K562 (cell line): ENCODE results near the gene RET. TPM values are rescaled to one million over a fixed set of nuclear protein-coding genes. Genes with fewer than 3 reads are reported as not detected.
A peak's percentile ranks its signal among the peaks of the same experiment; 100 is the strongest.

Experiments used
- ATF1 ChIP-seq, 2 experiments: fragments of 450-650 bp in 1 of 2; IDR thresholded peaks; 2 replicates each; pipeline ENCODE4 v1.6.1; 2016; ENCODE audit warnings: missing compliant biosample characterization in 1 of 2, missing genetic modification characterization in 1 of 2
- ATF7 ChIP-seq: fragments of 450-650 bp; IDR thresholded peaks from 2 replicates; pipeline ENCODE4 v1.7.1; 2014; ENCODE audit warnings: mild to moderate bottlenecking, moderate library complexity
- CREB1 ChIP-seq, 2 experiments: sonication (generic) in 1 of 2; formaldehyde crosslinking in 1 of 2; IDR thresholded peaks; 2 replicates each; pipeline versions ENCODE4 v1.6.1 to v1.8.0; 2012 to 2022; ENCODE audit warnings: inconsistent platforms in 1 of 2, mild to moderate bottlenecking in 1 of 2, missing genetic modification reagents in 1 of 2, moderate library complexity in 1 of 2
- CREM ChIP-seq: IDR thresholded peaks from 2 replicates; pipeline ENCODE4 v1.6.1; 2014; ENCODE audit warnings: antibody characterized with exemption, low read depth
- E2F1 ChIP-seq: sonication (generic); formaldehyde crosslinking; IDR thresholded peaks from 2 replicates; pipeline ENCODE4 v1.8.1; 2023; ENCODE audit warnings: mild to moderate bottlenecking, missing genetic modification reagents, moderate library complexity
- KDM2B ChIP-seq: fragments of 250-450 bp; sonication (Bioruptor Pico); IDR thresholded peaks from 2 replicates; pipeline ENCODE4 v1.8.0; 2021; ENCODE audit warnings: mild to moderate bottlenecking, moderate library complexity
- MCM2 ChIP-seq: fragments of 450-650 bp; IDR thresholded peaks from 2 replicates; pipeline ENCODE4 v1.6.1; 2017; ENCODE audit warnings: low read depth, mild to moderate bottlenecking
- MEIS2 ChIP-seq: fragments of 450-650 bp; IDR thresholded peaks from 2 replicates; pipeline ENCODE4 v1.6.1; 2014; ENCODE audit warnings: mild to moderate bottlenecking; ENCODE audit not compliant: partially characterized antibody
- MYC ChIP-seq, 2 experiments: fragments of 250-450 bp in 1 of 2; sonication (Bioruptor Pico) in 1 of 2; IDR thresholded peaks; 2 replicates each; pipeline versions ENCODE4 v1.5.1 to v1.6.1; 2012 to 2021; ENCODE audit warnings: low read depth in 2 of 2, borderline replicate concordance in 1 of 2, improper control_type of control experiment in 1 of 2, low read length in 1 of 2, mild to moderate bottlenecking in 1 of 2, moderate library complexity in 1 of 2
- NCOA6 ChIP-seq: fragments of 450-650 bp; IDR thresholded peaks from 2 replicates; pipeline ENCODE4 v1.6.1; 2017; ENCODE audit warnings: mild to moderate bottlenecking
- NR2F6 ChIP-seq: fragments of 450-650 bp; formaldehyde crosslinking; IDR thresholded peaks from 2 replicates; pipeline ENCODE4 v1.4.0; 2020; ENCODE audit warnings: mild to moderate bottlenecking
- POLR2G ChIP-seq: fragments of 200-400 bp; formaldehyde crosslinking; IDR thresholded peaks from 2 replicates; pipeline ENCODE4 v1.6.1; 2017; ENCODE audit warnings: low read depth, mild to moderate bottlenecking, antibody characterized with exemption, low read length, moderate library complexity
- RBFOX2 ChIP-seq: fragments of 200-400 bp; formaldehyde crosslinking; IDR thresholded peaks from 2 replicates; pipeline ENCODE4 v1.6.1; 2017; ENCODE audit warnings: low read depth, mild to moderate bottlenecking, low read length, moderate library complexity
- RNF2 ChIP-seq: sonication (generic); IDR thresholded peaks from 2 replicates; pipeline ENCODE4 v1.6.1; 2016
- VEZF1 ChIP-seq: fragments of 200-800 bp; sonication (Bioruptor generic); IDR thresholded peaks from 2 replicates; pipeline ENCODE4 v1.6.1; 2017; ENCODE audit warnings: missing genetic modification characterization, missing compliant biosample characterization
- ZBTB33 ChIP-seq: sonication (generic); formaldehyde crosslinking; IDR thresholded peaks from 2 replicates; pipeline ENCODE4 v1.8.1; 2023; ENCODE audit warnings: mild to moderate bottlenecking, missing genetic modification reagents
- ZNF408 ChIP-seq: fragments of 250-450 bp; sonication (Bioruptor Pico); IDR thresholded peaks from 2 replicates; pipeline ENCODE4 v1.4.0; 2020; ENCODE audit warnings: low read depth, mild to moderate bottlenecking, moderate library complexity
- ZNF644 ChIP-seq: fragments of 200-800 bp; sonication (Bioruptor generic); IDR thresholded peaks from 2 replicates; pipeline ENCODE4 v1.6.1; 2016; ENCODE audit warnings: low read depth, missing genetic modification characterization, missing compliant biosample characterization
- ZNF766 ChIP-seq: fragments of 200-800 bp; sonication (Bioruptor generic); conservative IDR thresholded peaks from 2 replicates; pipeline ENCODE4 v1.6.1; 2016; ENCODE audit warnings: missing genetic modification characterization, missing compliant biosample characterization
- polyA plus RNA-seq, 8 experiments: library from polyadenylated mRNA; depleted of rRNA in 4 of 8; stranded (reverse) in 5 of 8; unstranded in 3 of 8; fragments of >200 nt; fragmentation: Nextera tagmentation in 2 of 8; fragmentation: Illumina TruSeq in 1 of 8; extraction: Ambion mirVana in 2 of 8; extraction: Trizol in 1 of 8; gene quantifications; 2 replicates each; pipeline versions ENCODE4 v1.2.1 to v1.2.3, GENCODE V29; 2011 to 2014; ENCODE audit warnings: inconsistent platforms in 1 of 8, missing spikeins in 1 of 8
- total RNA-seq, 7 experiments: library from RNA; depleted of rRNA in 6 of 7; stranded (reverse); fragments of >200 nt in 6 of 7; fragmentation: Illumina TruSeq in 2 of 7; extraction: Trizol in 2 of 7; gene quantifications; 2 replicates each; pipeline versions ENCODE4 v1.2.1 to v1.2.3, GENCODE V29; 2011 to 2021; ENCODE audit warnings: low replicate concordance in 1 of 7
- TF ChIP-seq, protein P1 (sequence below): fragments of 250-450 bp; sonication (Bioruptor Pico); IDR thresholded peaks from 2 replicates; pipeline ENCODE4 v1.4.0; 2020; ENCODE audit warnings: mild to moderate bottlenecking, moderate library complexity

Gene RET
- total and polyA plus RNA-seq, 9 of the 15 experiments (the other 6 are each of a cell fraction or from before 2014, with no cell fraction given): 0.04 to 0.05 TPM; not detected in 7

DNA sequence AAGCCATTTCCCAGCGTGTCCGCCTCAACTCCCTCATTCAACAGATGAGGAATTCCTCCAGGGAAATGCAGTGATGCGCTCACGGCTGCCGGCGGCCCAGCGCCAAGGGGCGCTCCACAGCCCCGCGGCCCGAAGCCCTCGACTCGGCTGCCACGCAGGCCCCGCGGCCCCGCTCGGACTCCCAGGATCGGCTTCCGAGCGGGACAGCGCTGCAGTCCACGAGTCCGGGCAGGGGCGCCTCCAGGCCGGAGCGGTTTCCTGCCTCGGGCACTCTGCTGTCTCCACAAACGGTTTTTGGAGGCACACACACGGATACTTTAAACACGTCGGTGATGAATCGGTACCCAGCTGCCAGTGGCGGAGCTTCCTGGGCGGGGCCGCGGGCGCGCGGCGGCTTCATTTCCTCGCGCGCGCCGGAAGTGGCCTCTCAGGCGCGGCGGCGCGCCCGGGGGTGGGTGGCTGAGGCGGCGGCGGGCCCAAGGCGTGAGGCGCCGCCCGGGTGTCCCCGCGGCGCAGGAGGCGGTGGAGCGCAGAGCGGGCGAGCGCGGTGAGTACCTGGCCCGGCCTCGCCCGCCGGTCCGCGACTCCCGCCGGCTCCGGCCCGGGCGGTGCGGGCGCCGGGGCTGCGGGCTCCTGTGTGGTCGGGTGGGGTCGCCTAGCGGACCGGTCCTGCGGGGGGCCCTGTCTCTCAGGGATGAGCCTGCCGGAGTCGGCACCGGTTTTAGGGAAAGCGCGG is 61.3 kb downstream of the RET start, which contains the start of gene CSGALNACT2 (continued):
- TF ChIP-seq CREM (peak; percentile 75), MYC (IDR thresholded peaks at IDR 0.05; ENCODE audit: low read depth, low read length) (peak; percentile 76), MYC (CRISPR knock-in tag; IDR thresholded peaks at IDR 0.05; ENCODE audit: borderline replicate concordance, low read depth) (no peak), NR2F6 (CRISPR knock-in tag) (no peak), MCM2 (no peak), POLR2G (peak; percentile 89), ZNF644 (tag) (0 out of 2 replicates have a peak, but pooled peaks have one; percentile 25), MEIS2 (peak; percentile 47), RNF2 (0 out of 2 replicates have a peak, but pooled peaks have one; percentile 3), ATF7 (peak; percentile 11; the same call in 1 of the 2 replicates), KDM2B (CRISPR knock-in tag) (0 out of 2 replicates have a peak, but pooled peaks have one; percentile 48), ZBTB33 (CRISPR knock-in tag) (0 out of 2 replicates have a peak, but pooled peaks have one; percentile 9), E2F1 (CRISPR knock-in tag) (no peak), ZNF408 (no peak), ZNF766 (CRISPR knock-in tag) (peak; percentile 77), NCOA6 (peak; percentile 84), CREB1 (IDR thresholded peaks at IDR 0.05) (peak; percentile 46; the same call in 1 of the 2 replicates), CREB1 (CRISPR knock-in tag; IDR thresholded peaks at IDR 0.05) (no peak), ATF1 (CRISPR knock-in tag; IDR thresholded peaks at IDR 0.05) (no peak), ATF1 (tag; IDR thresholded peaks at IDR 0.05) (peak; percentile 49), RBFOX2 (peak; percentile 84), VEZF1 (CRISPR knock-in tag) (peak; percentile 86)
- TF ChIP-seq, protein P1, sequence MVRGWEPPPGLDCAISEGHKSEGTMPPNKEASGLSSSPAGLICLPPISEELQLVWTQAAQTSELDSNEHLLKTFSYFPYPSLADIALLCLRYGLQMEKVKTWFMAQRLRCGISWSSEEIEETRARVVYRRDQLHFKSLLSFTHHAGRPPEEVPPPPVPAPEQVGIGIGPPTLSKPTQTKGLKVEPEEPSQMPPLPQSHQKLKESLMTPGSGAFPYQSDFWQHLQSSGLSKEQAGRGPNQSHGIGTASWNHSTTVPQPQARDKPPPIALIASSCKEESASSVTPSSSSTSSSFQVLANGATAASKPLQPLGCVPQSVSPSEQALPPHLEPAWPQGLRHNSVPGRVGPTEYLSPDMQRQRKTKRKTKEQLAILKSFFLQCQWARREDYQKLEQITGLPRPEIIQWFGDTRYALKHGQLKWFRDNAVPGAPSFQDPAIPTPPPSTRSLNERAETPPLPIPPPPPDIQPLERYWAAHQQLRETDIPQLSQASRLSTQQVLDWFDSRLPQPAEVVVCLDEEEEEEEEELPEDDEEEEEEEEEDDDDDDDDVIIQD (CRISPR knock-in tag): no peak
